DND-41 (cell line): ENCODE measurements around the gene TTLL9.
"Not testable (repeated sequence)": the region's sequence is repeated elsewhere in the genome, so short reads cannot be mapped to it uniquely, and the experiment has no call there.

ENCODE experiments used
- ATAC-seq: fragments of 200-7000 bp; cut with Tn5 transposase; 3 replicates; pipeline ENCODE4 v1.9.1; 2021; ENCODE audit warnings: low read depth; ENCODE audit not compliant: insufficient read depth
- DNase-seq: peaks from one replicate; pipeline ENCODE4 v3.0.0-alpha.2; 2020
- H2AFZ ChIP-seq: 2 replicates; pipeline ENCODE4 v1.6.0; 2012; ENCODE audit warnings: low read depth, low read length
- H3K27ac ChIP-seq: 2 replicates; pipeline ENCODE4 v1.5.1; 2012; ENCODE audit warnings: low read length, inconsistent platforms
- H3K27me3 ChIP-seq: fragments of 200-600 bp; sonication (generic); 2 replicates; pipeline ENCODE4 v1.6.0; 2012; ENCODE audit warnings: low read length, mild to moderate bottlenecking, inconsistent platforms; ENCODE audit not compliant: insufficient read depth, poor library complexity
- H3K36me3 ChIP-seq: 2 replicates; pipeline ENCODE4 v1.5.1; 2012; ENCODE audit warnings: low read length, inconsistent platforms; ENCODE audit not compliant: insufficient read depth
- H3K4me1 ChIP-seq: 2 replicates; pipeline ENCODE4 v1.5.1; 2012; ENCODE audit warnings: mild to moderate bottlenecking, low read length; ENCODE audit not compliant: insufficient read depth
- H3K4me2 ChIP-seq: 2 replicates; pipeline ENCODE4 v1.6.0; 2012; ENCODE audit warnings: mild to moderate bottlenecking, moderate library complexity, low read length, inconsistent platforms; ENCODE audit not compliant: insufficient read depth
- H3K4me3 ChIP-seq, 2 experiments: fragments of 200-600 bp in 1 of 2; shearing (Covaris generic) in 1 of 2; 2 replicates each; pipeline ENCODE4 v1.5.1; 2012 to 2016; ENCODE audit warnings: inconsistent platforms in 2 of 2, low read length in 2 of 2, mild to moderate bottlenecking in 2 of 2, low read depth in 1 of 2, moderate library complexity in 1 of 2
- H3K79me2 ChIP-seq: 2 replicates; pipeline ENCODE4 v1.6.0; 2012; ENCODE audit warnings: low read length, inconsistent platforms; ENCODE audit not compliant: insufficient read depth
- H3K9ac ChIP-seq: 2 replicates; pipeline ENCODE4 v1.6.0; 2012; ENCODE audit warnings: low read depth, mild to moderate bottlenecking, inconsistent platforms, low read length, moderate library complexity
- H3K9me3 ChIP-seq: 2 replicates; pipeline ENCODE4 v1.5.1; 2012; ENCODE audit warnings: low read length, moderate library complexity, mild to moderate bottlenecking, inconsistent platforms; ENCODE audit not compliant: insufficient read depth, severe bottlenecking
- H4K20me1 ChIP-seq: 2 replicates; pipeline ENCODE4 v1.6.0; 2012; ENCODE audit warnings: low read length; ENCODE audit not compliant: insufficient read depth
- CTCF ChIP-seq: IDR thresholded peaks from 2 replicates; pipeline ENCODE4 v1.5.1; 2012; ENCODE audit warnings: borderline replicate concordance, low read length, moderate library complexity, mild to moderate bottlenecking; ENCODE audit not compliant: poor library complexity, severe bottlenecking; ENCODE audit errors: extremely low read depth
- EZH2 ChIP-seq: IDR thresholded peaks from 3 replicates; pipeline ENCODE4 v1.6.1; 2012; ENCODE audit warnings: borderline replicate concordance, low read depth, mild to moderate bottlenecking, moderate library complexity, low read length, inconsistent platforms; ENCODE audit not compliant: severe bottlenecking

The TTLL9 gene

DNA sequence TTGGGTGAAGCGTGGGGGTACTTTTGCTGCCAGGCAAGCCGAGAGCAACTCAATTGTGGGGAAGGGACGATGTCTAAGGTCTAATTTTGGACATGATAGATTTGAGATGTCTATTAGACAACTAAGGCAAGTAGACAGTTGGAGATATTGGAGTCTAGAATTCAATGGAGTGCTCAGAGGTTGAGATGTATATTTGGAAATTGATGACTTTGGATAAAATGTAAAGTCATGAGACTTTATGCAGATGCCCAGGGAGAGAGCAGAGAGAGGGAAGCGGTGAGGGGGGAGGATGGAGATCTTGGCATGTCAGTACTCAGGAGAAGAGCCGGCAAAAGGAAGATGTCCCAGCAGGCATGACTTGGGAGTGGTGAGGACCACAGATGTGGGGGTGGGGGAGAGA lies 44.4 kb upstream of the TTLL9 start:
- Histone ChIP-seq H4K20me1 (no peaks in the 10 kb centered on the region), H3K27ac (no peak overlapping the region), H3K79me2 (no peaks in the 10 kb centered on the region), H2AFZ (no peak overlapping the region), H3K9me3 (no peaks in the 10 kb centered on the region), H3K9ac (no peak overlapping the region), H3K4me3 (no peak overlapping the region), H3K4me1 (peaks cover 9% of the 10 kb centered on the region), H3K27me3 (no peaks in the 10 kb centered on the region), H3K36me3 (no peaks in the 10 kb centered on the region), H3K4me2 (no peak overlapping the region)
- ATAC-seq (no peak), DNase-seq (no peak)
- TF ChIP-seq EZH2 (no peak), CTCF (no peak)

DNA sequence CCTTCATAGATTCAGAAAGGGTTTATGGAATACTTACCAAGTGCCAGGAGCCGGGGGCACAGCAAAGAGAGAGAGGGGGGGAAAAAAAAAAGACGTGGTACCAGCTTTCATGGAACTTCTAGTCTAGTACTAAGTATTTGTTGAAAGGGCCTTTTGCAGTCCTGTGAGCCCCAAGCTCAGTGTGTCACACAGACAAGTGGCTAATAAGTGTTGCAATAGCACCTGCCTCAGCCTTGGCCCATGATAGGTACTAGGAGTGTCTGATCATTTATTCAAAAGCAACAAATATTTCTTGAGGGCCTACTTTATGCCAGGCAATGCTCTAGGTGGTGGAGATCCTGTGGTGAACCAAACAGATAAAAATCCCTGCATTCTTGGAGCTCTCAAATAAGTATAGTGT lies 43.4 kb upstream of the TTLL9 start:
- no peaks in the 10 kb centered on the region for H3K79me2 ChIP-seq
- H3K4me2 ChIP-seq: no peak overlapping the region
- ATAC-seq: no peak
- H3K36me3 ChIP-seq: no peaks in the 10 kb centered on the region
- H3K9ac ChIP-seq: no peak overlapping the region
- H4K20me1 ChIP-seq: peaks cover 6% of the 10 kb centered on the region; the same call in 1 of the 2 replicates
- DNase-seq: no peak
- TF ChIP-seq EZH2 (no peak), CTCF (no peak)
- H2AFZ ChIP-seq: no peak overlapping the region
- no peaks in the 10 kb centered on the region for H3K27me3 ChIP-seq
- H3K4me3 ChIP-seq: no peak overlapping the region
- H3K9me3 ChIP-seq: no peaks in the 10 kb centered on the region
- peaks cover 9% of the 10 kb centered on the region for H3K4me1 ChIP-seq
- H3K27ac ChIP-seq: no peak overlapping the region

GRCh38 chr20:31828016-31828415 lies 42.4 kb upstream of the TTLL9 start:
- not testable (repeated sequence) for ATAC-seq, H3K79me2 ChIP-seq, H3K27ac ChIP-seq, H3K27me3 ChIP-seq, H3K4me3 ChIP-seq, H3K36me3 ChIP-seq, H3K4me1 ChIP-seq, H3K9ac ChIP-seq, DNase-seq, H4K20me1 ChIP-seq, H3K9me3 ChIP-seq, H2AFZ ChIP-seq, H3K4me2 ChIP-seq

- Histone ChIP-seq H4K20me1 (peaks cover 6% of the 10 kb centered on the region; the same call in 1 of the 2 replicates), H3K9me3 (no peaks in the 10 kb centered on the region), H2AFZ (no peak overlapping the region), H3K36me3 (no peaks in the 10 kb centered on the region), H3K4me1 (no peaks in the 10 kb centered on the region), H3K27me3 (no peaks in the 10 kb centered on the region), H3K79me2 (no peaks in the 10 kb centered on the region), H3K4me2 (no peak overlapping the region), H3K9ac (no peak overlapping the region), H3K4me3 (no peak overlapping the region), H3K27ac (no peak overlapping the region)
- DNase-seq: no peak
- no peak for ATAC-seq
- TF ChIP-seq EZH2 (no peak), CTCF (no peak)
Observed at GRCh38 chr20:31829731-31830130, 40.7 kb upstream of the TTLL9 start.
